NCI-H774 (cell line): Measurements from ENCODE around the gene OSER1.
"Not testable (repeated sequence)": the region's sequence is repeated elsewhere in the genome, so short reads cannot be mapped to it uniquely, and the experiment has no call there.

Experiments
- DNase-seq: peaks from one replicate; lab custom pipeline; 2025; lab: John Stamatoyannopoulos, UW

OSER1 gene

DNA sequence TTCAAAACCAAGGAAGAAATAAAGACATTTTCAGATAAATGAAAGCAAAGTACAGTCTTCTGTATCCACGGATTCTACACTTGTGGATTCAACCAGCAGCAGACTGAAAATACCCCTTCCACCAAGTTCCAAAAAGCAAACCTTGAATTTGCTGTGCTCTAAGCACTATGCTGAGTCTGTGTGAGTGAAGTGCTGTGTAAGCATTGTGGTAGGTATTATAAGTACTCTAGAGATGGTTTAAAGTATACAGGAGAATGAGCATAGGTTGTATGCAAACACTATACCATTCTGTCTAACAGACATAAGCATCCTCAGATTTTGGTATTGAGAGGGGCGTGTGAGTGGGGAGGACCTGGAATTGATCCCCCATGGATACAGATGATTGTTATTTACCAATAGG is 9.6 kb downstream of the OSER1 start:
- no peak for DNase-seq

DNA sequence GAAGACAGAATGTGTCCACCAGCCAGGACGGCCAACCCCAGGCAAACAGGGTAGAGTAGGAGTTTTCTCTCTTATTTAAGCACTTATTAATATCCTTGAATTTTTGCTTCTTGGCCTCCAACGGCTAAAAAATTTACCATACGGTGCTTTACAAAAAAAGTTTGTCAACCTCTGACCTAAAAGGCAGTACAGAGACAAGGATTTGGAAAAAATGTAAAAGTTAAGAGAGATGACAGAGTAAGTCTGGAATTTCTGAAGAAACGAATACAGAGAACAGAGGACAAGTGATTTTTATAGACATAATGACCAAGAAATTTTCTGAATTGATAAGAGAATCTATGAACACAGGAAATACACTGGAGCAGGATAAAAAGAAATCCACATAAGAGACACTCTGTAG is 10.2 kb downstream of the OSER1 start:
- DNase-seq = no peak

DNA sequence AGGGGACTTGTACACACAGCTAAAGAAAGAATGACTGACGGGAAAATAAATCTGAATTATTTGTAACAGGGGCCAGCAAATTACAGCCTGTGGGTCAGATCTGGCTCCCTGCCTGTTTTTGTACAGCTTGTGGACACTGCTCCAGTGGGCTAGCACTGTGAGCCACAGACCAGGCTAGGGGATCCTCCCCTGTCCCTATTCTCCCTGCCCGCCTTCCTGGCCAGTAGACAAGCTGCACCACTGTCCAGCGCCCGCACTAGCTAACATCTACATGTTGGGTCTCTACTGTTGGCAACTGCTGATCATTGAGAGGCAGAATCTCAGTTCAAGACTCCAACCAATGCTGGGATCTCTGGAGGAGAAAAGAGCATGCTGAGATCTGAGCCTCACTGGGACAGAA is 10.7 kb downstream of the OSER1 start:
- DNase-seq = no peak

DNA sequence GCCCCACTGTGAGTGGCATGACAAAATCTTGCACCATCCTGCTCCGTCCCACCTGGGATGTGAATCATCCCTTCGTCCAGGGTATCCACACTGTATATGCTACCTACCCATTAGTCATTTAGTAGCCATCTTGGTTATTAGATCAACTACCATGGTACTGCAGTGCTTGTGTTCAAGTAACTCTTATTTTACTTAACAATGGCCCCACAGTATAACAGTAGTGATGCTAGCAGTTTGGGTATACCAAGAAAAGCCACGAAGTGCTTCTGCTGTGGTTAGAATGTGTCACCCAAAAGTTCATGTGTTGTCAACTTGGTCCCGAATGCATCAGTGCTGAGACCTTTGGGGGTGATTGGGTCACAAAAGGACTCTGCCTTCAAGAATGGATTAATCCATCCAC is 11.7 kb downstream of the OSER1 start:
- DNase-seq = no peak

DNA sequence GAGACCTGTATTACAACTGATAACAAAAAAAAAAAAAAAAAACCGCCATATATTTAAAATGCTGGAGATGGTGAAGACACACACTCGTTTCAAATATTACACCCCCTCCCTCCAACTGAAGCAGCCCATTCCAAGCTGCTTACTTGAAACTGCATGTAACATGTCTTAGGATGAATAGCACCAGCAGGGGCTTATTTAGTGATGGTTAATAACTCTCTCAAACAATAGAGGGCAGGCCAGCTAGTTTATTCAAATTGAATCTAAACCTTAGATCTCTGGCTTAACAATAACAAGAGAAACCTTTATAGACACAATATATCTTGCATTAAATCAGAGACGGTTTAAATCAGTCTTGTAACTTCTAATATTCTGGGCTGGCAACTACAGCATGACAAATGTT is 14.3 kb downstream of the OSER1 start:
- no peak for DNase-seq

DNA sequence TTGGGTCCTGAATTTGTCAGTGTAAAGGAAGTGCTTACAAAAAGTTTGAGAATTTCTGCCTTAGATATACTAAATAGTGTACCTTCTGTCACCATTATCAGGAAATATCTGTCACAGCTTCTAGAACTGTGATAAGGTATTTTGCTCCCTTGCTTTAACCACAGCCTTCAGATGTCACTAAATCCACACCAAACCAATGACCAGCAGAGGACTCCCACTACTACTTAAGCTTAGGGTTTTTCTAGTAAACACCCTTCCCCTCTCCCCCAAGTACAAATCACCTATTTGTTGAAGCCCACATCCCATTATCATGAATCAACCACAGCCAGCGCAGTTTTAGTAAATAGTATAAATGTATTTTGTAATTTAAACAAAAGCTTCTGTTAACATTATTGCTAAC is 15.0 kb downstream of the OSER1 start:
- DNase-seq = no peak

DNA sequence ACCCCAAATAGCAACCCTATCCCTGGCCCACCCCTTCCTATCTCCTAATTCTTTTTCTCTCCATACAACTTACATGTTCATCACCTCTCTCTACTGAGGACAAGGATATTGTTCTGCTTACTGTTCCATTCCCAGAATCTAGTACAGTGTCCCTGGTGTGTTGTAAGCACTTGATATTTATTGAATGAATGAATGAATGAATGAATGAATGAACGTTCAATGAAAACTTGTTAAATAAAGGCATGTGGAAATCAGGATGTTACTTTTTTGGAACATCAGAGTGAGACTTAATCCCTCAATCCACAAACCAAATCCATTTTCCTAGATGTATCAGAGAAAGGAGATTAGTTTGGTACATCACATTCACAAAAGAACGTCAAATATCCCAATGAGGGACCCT is 16.8 kb downstream of the OSER1 start:
- no peak for DNase-seq

DNA sequence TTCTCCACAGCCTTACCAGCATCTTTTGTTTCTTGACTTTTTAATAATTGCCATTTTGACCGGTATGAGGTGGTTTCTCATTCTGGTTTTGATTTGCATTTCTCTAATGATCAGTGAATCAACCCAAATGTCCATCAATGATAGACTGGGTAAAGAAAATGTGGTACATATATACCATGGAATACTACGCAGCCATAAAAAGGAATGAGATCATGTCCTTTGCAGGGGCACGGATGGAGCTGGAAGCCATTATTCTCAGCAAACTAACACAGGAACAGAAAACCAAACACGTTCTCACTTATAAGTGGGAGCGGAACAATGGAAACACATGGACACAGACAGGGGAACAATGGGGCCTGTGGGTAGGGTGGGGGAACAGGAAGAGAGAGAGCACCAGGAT is 18.9 kb downstream of the OSER1 start:
- not testable (repeated sequence) for DNase-seq

DNA sequence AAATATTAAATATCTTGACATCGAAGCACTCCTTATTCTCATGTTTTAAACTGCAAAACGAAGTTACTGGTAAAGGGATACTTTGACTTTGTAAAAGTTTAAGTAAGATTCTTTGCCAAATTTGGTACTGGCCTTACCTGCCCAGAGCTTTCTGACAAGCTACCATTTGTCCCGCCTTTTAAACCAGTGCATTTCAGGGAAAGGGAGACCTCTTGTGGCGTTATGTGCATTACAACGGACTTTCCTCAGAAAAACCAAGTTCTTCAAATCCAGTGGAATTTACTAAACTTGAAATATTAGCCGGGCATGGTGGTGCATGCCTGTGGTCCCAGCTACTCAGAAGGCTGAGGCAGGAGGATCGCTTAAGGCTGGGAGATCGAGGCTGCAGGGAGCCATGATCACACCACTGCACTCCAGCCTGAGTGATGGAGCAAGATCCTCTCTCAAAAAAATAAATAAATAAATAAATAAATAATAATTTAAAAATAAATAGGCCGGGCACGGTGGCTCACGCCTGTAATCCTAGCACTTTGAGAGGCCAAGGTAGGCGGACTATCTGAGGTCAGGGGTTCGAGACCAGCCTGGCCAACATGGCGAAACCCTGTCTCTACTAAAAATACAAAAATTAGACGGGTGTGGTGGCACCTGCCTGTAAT is 20.2 kb downstream of the OSER1 start:
- peak; percentile 56 for DNase-seq

DNA sequence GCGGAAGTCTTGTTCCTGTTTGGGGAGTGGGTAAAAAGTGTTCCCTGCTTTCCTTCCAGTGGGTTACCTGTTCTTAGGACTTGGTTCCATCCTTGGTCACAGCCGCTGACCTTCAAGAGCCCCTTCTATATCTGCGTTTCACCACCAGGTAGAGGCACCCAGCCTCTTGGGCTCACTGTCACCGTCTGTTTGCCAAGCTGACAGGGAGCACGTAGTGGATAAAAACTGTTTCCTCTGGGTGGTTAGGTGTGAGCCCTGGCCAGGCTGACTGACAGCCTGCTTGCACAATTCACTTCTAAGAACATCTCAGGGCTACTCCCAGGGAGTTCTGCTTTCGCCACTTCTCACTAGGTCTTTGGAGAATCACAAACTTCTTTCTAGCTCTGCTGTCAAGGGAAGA is 21.8 kb downstream of the OSER1 start:
- DNase-seq = no peak

DNA sequence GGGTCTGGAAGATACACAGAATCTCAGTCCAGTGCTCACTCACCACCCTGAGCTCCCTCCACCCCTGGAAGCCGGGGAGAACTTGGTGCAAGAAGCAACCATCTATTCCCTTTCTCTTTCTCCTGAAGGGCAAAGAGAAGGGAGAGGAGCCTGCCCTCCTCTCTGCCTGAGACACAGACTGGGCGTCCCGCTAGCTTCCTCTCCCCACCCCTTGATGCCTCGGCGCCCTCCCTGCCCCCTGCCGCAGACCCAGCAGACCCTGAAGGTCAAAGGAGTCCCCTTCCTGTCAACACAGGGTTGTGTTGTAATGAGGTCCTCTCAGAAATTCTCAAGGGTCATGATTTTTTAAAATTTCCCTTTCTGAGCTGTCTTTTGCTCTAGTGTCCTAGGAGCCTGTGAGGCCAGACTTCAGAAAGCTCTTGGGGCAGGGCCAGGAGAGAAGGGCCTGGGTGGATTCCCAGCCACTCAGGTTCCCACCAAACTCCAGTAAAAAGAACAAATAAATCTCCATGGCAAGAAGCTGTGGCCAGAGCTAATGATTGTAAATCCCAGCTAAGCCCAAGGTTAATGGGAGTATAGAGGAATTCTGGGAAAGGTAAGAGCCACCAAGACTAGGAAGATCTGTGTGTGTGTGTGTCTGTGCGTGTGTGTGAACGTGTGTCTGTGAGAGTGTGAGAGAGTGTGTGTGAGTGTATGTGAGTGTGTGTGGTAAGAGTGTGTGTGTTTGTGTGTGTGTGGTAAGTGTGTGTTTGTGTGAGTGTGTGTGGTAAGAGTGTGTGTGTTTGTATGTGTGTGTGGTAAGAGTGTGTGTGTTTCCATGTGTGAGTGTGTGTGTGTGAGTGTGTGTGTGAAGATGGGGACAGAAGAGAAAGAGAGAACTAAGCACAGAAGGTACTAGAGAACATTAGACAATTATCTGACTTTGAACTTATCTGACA is 22.5 kb downstream of the OSER1 start:
- no peak for DNase-seq

DNA sequence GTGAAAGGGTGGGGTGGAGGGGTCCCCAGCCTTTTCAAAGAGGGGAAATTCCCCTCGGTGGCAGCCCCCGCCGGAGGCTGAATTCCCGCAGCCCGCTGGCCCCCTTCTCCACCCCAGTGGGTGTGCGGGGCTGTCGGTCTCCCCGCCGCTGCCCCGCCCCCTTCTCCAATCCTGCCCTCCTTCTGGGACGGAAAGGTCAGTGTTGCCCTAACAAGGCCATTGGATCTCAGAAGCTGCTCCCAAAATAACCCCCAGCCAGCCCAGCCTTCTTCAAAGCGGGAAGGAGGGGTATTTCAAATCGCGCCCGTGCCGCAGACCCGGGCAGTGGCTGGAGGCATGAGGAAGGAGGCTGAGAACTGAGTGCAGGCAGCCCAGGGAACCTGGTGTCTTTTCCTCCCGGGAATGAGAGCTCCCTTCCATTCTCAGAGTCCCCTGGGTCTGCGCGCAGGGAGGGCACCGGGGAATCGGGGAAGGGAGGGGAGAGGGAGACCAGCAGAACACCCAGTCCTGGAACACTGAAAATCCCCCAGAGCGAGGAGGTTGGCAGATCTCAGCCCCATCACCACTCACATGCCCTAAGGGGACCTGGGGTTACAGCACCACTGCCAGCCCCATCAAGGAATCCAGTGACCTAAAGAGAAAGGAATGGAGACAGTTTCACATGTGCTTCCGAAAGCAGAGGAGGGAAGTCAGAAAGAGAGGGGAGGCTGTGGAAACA is 23.4 kb downstream of the OSER1 start, which contains the start of gene JPH2:
TSS of gene JPH2 (minus strand) at position 135 of the 718 bp plus-strand sequence. CDS start 483 bp downstream, outside the sequence.
- no peak for DNase-seq

DNA sequence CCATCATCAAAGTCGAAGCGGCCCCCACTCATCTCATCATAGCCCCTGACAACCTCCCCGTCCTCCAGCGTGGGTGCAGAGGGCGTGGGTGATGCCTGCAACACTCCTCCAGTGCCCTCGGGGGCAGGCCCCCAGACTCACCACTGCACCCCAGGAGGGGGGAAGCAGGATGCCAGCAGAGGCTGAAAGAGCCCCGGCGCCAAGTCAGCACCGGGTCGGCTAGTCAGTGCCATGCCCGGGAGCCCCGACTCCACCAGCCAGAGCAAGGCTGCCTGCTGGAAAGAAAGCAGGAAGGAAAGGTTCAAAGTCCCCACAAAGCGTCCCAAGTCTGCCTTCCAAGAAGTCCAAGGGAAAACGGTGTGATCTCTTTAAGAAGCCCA is 23.9 kb downstream of the OSER1 start:
- DNase-seq = no peak

DNA sequence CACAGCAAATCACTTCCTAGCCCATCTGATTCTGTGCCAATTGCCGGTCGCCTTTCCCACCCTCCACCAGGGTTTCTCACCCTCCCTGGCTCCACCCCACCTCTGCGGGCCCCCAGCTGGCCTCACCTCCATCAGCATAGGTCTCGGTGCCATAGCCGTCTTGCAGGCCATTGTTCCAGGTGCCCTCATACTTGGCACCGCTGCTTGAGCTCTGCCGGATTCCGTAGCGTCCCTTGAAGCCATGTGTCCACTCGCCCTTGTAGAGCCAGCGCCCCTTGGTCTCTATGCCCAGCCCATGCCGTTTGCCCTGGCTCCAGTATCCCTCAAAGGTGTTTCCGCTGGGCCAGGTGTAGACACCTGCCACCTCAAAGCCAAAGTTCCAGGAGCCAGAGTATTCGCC is 24.4 kb downstream of the OSER1 start:
- DNase-seq = no peak

DNA sequence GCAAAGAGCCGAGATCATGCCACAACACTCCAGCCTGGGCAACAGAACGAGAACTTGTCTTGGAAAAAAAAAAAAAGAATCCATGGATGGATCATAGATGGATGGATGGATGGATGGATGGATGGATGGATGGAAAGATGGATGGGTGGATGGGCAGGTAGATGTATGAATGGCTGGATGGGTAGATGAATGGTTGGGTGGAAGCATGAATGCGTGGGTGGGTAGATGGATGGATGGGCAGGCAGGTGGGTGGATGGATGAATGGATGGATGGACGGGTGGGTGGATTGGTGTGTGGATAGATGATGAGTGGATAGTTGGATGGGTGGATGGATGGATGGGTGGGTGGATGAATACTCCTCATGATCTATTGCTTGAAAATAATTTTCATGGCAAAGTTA is 25.0 kb downstream of the OSER1 start:
- DNase-seq = no peak

DNA sequence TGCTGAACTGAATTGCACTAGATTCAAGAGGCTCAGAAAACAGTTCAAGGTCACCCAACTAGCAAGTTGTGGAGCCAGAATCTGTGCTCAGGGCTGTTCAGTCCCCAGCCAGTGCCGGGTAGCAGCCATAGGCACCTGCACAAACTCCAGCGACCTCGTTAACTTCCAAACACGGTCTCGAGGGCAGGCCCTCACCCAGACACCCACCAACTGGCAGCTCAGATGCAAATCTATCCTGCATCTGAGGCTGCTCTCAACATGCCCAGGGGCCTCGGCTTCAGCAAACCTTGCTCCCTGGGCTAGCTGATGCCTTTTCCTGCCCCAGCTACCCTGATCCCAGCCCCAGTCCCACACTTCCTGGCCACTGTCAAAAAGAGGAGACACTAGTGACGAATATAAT is 27.3 kb downstream of the OSER1 start:
- DNase-seq = no peak

DNA sequence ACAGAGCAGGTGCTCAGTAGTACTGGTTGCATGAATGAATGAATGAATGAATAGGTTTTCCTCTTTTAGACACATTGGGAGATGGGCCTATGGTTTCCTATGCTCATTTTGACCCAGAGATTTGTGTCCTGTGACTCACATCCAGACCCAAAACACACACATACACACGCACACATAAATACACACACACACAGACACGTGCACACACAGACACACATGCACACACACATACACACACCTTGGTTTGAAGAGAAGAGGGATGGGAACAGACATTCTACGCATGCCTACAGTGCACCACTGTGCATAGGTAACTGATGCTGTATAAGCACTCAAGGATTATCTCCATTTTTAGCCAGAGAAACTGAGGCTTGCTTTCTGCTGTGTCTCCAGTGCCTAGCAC is 27.7 kb downstream of the OSER1 start:
- DNase-seq = no peak

DNA sequence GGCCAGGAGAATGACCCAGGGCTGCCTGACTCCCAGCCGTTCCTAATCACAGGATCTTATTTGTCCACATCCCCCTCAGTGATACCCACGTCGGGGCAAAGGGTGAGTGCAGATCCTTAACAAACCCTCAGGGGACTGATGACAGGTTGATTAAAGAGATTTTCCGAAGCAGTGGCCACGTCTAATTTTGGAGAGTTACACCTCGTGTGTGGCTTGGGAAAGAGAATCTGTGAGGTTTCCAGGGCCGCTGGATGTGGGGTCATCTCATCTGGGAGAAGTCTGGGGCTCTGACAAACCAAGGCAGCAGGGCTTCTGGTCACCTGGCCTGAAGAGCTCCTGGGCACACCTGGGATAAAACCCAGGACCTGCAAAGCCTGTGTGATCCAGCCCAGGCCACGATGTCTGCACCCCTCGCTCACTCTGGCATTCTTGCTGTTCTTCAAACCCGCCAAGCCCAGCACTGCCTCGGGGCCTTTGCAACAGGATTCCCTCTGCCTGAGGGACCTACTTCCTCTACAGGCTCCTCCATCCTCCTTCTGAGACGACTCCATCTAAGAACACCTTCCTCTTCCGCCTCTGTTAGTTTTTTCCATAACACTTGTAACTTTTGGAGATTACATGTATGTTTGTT is 28.3 kb downstream of the OSER1 start:
- no peak for DNase-seq

DNA sequence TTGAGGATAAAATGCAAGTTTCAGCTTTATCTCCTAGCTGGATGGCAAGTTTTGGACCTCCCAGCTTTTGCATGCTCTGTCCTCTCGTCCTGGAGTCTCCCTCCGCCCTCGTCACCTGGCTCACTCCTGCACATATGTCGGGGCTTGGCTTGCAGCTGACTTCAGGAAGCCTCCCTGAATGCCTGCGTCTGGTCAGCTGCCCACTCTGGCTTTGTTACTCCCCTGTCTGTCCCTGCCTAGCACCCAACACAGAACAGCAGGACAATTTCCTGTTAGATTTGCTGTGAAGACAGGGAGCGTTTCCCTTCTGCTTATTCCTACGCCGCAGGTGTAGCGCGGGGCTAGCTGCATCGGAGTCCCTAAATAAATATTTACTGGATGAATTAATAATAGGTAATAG is 29.0 kb downstream of the OSER1 start:
- DNase-seq = peak; percentile 39

DNA sequence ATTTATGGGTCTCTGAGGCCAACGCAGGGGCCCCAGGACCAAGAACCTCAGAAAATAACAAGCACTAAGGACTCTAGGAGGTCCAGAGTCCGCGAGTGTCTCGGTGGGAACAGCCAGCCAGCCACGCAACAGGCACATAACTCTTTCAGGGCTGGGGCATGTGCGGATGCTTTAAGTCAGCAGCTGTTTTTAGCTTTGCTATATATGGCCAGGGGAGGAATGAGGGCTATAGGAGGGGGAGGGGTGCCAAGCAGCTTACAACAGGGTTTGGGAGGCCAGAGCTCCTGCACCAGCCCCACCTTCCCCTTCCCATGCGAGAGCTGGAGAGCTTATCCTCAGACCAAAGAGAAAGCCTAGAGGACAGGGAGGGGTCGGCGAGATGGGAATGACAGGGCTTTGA is 29.8 kb downstream of the OSER1 start:
- no peak for DNase-seq

DNA sequence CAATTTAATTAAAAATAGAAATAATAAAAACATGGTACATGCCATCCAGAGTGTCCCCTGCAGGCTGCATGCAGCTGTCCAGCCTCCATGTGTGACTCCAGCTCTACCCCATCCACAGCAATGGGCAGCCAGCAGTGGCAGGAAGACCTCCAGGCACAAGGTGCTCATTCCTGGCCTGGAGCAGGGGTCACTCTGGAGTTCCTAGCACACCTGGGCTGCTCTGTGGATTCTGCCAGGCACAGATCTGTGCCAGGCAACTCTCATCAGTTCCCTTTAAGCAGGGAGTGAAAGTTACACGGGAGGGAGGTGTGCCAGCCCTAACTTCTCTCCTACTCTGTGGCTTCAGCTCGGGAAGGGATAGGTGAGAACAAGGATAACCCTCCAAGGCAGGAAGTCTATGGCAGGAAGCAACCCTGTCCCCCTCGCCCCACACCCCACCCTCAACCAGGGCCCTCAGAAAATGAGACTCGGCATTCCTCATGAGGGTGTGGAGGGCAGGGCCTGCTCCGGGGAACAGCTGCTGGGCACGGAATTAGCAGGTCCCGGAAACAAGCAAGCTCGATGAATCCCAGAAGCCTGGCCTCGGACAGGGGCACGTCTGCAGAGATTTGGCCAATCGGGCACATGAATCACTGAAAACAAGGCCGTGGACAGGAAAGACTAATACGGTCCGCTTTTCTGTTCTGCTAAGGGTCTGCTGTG is 33.6 kb downstream of the OSER1 start:
- no peak for DNase-seq
